Neural cell (in vitro differentiated cells): Measurements from ENCODE around the gene STEAP2.

Source experiments
- CTCF ChIP-seq: fragments of 450-650 bp; IDR thresholded peaks from 2 replicates; pipeline ENCODE4 v1.5.1; 2014; ENCODE audit warnings: antibody characterized with exemption, mild to moderate bottlenecking, moderate library complexity; ENCODE audit not compliant: poor library complexity, severe bottlenecking
- EZH2 ChIP-seq: fragments of 200-600, 300-800 bp; shearing (Covaris generic), sonication (generic); IDR thresholded peaks from 2 replicates; pipeline ENCODE4 v1.6.1; 2014; ENCODE audit warnings: antibody characterized with exemption, low read length, borderline replicate concordance, mild to moderate bottlenecking; ENCODE audit not compliant: insufficient read depth, poor library complexity, severe bottlenecking
- MXI1 ChIP-seq: fragments of 450-650 bp; conservative IDR thresholded peaks from 2 replicates; pipeline ENCODE4 v1.6.1; 2014; ENCODE audit warnings: antibody characterized with exemption, mild to moderate bottlenecking; ENCODE audit not compliant: poor library complexity, severe bottlenecking
- POLR2AphosphoS5 ChIP-seq: IDR thresholded peaks from 2 replicates; pipeline ENCODE4 v1.6.1; 2012
- RAD21 ChIP-seq: fragments of 450-650 bp; conservative IDR thresholded peaks from 2 replicates; pipeline ENCODE4 v1.6.1; 2014; ENCODE audit warnings: antibody characterized with exemption, mild to moderate bottlenecking, moderate library complexity
- REST ChIP-seq: IDR thresholded peaks from 2 replicates; pipeline ENCODE4 v1.6.1; 2012; ENCODE audit warnings: borderline replicate concordance
- SMC3 ChIP-seq: fragments of 450-650 bp; conservative IDR thresholded peaks from 2 replicates; pipeline ENCODE4 v1.6.1; 2014; ENCODE audit warnings: antibody characterized with exemption, mild to moderate bottlenecking, moderate library complexity; ENCODE audit not compliant: poor library complexity

- no peak for TF ChIP-seq CTCF
- TF ChIP-seq EZH2 = no peak
- TF ChIP-seq RAD21 = no peak
- no peak for TF ChIP-seq POLR2AphosphoS5
- TF ChIP-seq MXI1 = no peak
- TF ChIP-seq SMC3 = no peak
- TF ChIP-seq REST = no peak
These were observed 18.4 kb upstream of the STEAP2 start for GRCh38 chr7:90192876-90193750.
